HepG2 (cell line): ENCODE data around the gene LHPP. TPM values are rescaled to one million over a fixed set of nuclear protein-coding genes. Genes with fewer than 3 reads are reported as not detected.

Experiments
- ATAC-seq: fragments of 200-7000 bp; cut with Tn5 transposase; 3 replicates; pipeline ENCODE4 v1.9.1; 2020; ENCODE audit warnings: mild to moderate bottlenecking, moderate library complexity
- BruUV-seq: library from RNA; stranded (reverse); fragments of 400-500 nt; replicated peaks from 2 replicates; lab custom pipeline; 2021; lab: Mats Ljungman, UMichigan
- CTCF ChIA-PET: fragments of 300-600 bp; formaldehyde crosslinking; extraction: SDS; loops from one replicate; lab custom pipeline; 2021; ENCODE audit warnings: low total read pairs, inconsistent platforms, low intra/inter-chr PET ratio; lab: Yijun Ruan, JAX
- POLR2A ChIA-PET: fragments of 350-600 bp; sonication (Branson Sonifier 250); formaldehyde crosslinking; loops from one replicate; lab custom pipeline; 2020; ENCODE audit warnings: antibody characterized with exemption, inconsistent platforms; lab: Yijun Ruan, JAX
- DNase-seq: peaks from one replicate; pipeline ENCODE4 v3.0.0-alpha.2; 2015; ENCODE audit warnings: low spot score
- FAIRE-seq: peaks from 3 replicates; lab custom pipeline; 2011; peaks lifted over from hg19 to GRCh38; lab: Jason Lieb, UNC
- H2AFZ ChIP-seq: one replicate; pipeline ENCODE4 v1.6.1; 2011; ENCODE audit warnings: low read length, inconsistent platforms
- H3K27ac ChIP-seq: fragments of 300-600 bp; 3 replicates; pipeline ENCODE4 v1.8.0; 2011; ENCODE audit warnings: mixed run types, mild to moderate bottlenecking, mixed read lengths, low read length, inconsistent platforms; ENCODE audit not compliant: insufficient read depth; ENCODE audit errors: extremely low read length
- H3K27me3 ChIP-seq, 2 experiments: fragments of 200-600 bp in 1 of 2; 2 replicates in 1 of 2; 3 replicates in 1 of 2; pipeline versions ENCODE4 v1.6.0 to v1.8.0; 2011; ENCODE audit warnings: low read length in 2 of 2, mild to moderate bottlenecking in 2 of 2, moderate library complexity in 2 of 2, inconsistent platforms in 1 of 2; ENCODE audit not compliant: insufficient read depth in 2 of 2, control insufficient read depth in 1 of 2
- H3K36me3 ChIP-seq, 2 experiments: fragments of 200-600 bp in 1 of 2; replicated peaks in 1 of 2; 2 replicates in 1 of 2; 3 replicates in 1 of 2; pipeline versions ENCODE4 v1.5.1 to v1.8.0; 2011; ENCODE audit warnings: low read length in 2 of 2, inconsistent platforms in 1 of 2; ENCODE audit not compliant: insufficient read depth in 2 of 2, control insufficient read depth in 1 of 2
- H3K4me1 ChIP-seq: 2 replicates; pipeline ENCODE4 v1.5.1; 2012; ENCODE audit warnings: low read length, inconsistent platforms; ENCODE audit not compliant: insufficient read depth
- H3K4me2 ChIP-seq: 2 replicates; pipeline ENCODE4 v1.6.0; 2011; ENCODE audit warnings: low read depth, low read length, inconsistent platforms
- H3K4me3 ChIP-seq, 3 experiments: fragments of 200-600 bp in 1 of 3; sonication (generic), shearing (Covaris generic) in 1 of 3; replicated peaks in 1 of 3; 2 replicates each; pipeline ENCODE4 v1.5.1; 2011 to 2016; ENCODE audit warnings: low read length in 3 of 3, inconsistent platforms in 2 of 3, low read depth in 2 of 3, mild to moderate bottlenecking in 2 of 3, control low read depth in 1 of 3, mixed read lengths in 1 of 3; ENCODE audit not compliant: insufficient read depth in 1 of 3
- H3K79me2 ChIP-seq: one replicate; pipeline ENCODE4 v1.6.1; 2011; ENCODE audit warnings: low read length, inconsistent platforms; ENCODE audit not compliant: insufficient read depth
- H3K9ac ChIP-seq: 2 replicates; pipeline ENCODE4 v1.6.0; 2011; ENCODE audit warnings: mild to moderate bottlenecking, low read depth, low read length, inconsistent platforms; ENCODE audit not compliant: insufficient read depth
- H3K9me3 ChIP-seq: 2 replicates; pipeline ENCODE4 v1.5.1; 2012; ENCODE audit warnings: mild to moderate bottlenecking, low read length
- H4K20me1 ChIP-seq: 2 replicates; pipeline ENCODE4 v1.6.0; 2011; ENCODE audit warnings: inconsistent platforms, mild to moderate bottlenecking, low read length, moderate library complexity; ENCODE audit not compliant: insufficient read depth
- HNF4A ChIP-seq: sonication (generic); formaldehyde crosslinking; IDR thresholded peaks from 2 replicates; pipeline ENCODE4 v1.4.0; 2020; ENCODE audit warnings: missing genetic modification reagents
- MZF1 ChIP-seq: sonication (generic); formaldehyde crosslinking; IDR thresholded peaks from 2 replicates; pipeline ENCODE4 v1.8.1; 2023; ENCODE audit warnings: mild to moderate bottlenecking, missing genetic modification reagents, borderline replicate concordance
- PAX8 ChIP-seq: sonication (generic); formaldehyde crosslinking; IDR thresholded peaks from 2 replicates; pipeline ENCODE4 v1.8.0; 2022; ENCODE audit warnings: mild to moderate bottlenecking, missing genetic modification reagents, borderline replicate concordance
- RARA ChIP-seq: IDR thresholded peaks from 2 replicates; pipeline ENCODE4 v1.6.1; 2016; ENCODE audit warnings: missing genetic modification reagents, missing compliant biosample characterization
- SYNCRIP ChIP-seq: fragments of 200-400 bp; formaldehyde crosslinking; IDR thresholded peaks from 2 replicates; pipeline ENCODE4 v1.6.1; 2018; ENCODE audit warnings: mild to moderate bottlenecking, low read depth, low read length; ENCODE audit not compliant: insufficient read depth
- TRIM22 ChIP-seq: fragments of 450-650 bp; IDR thresholded peaks from 2 replicates; pipeline ENCODE4 v1.6.1; 2017
- WGBS: methylation state at CpG from one replicate; pipeline ENCODE4 v1.1.6; 2017; ENCODE audit warnings: low lambda C conversion rate; 5-methylcytosine and 5-hydroxymethylcytosine counted together
- in situ Hi-C: cut with HindIII; loops from 2 replicates; pipeline ENCODE4 v1.10.0; 2017; ENCODE audit warnings: low pct_unique_long_range_greater_than_20kb; ENCODE audit not compliant: extremely low pct_ligation_motif_present
- intact Hi-C: fragments of 100-400 bp; cut with micrococcal nuclease; formaldehyde crosslinking; loops from one replicate; pipeline ENCODE4 v1.10.0; 2022; ENCODE audit not compliant: unreplicated experiment
- polyA plus RNA-seq, 8 experiments: library from polyadenylated mRNA; depleted of rRNA in 3 of 8; stranded (reverse) in 7 of 8; unstranded in 1 of 8; fragments of >200 nt; fragmentation: Illumina TruSeq in 4 of 8; extraction: Trizol in 4 of 8; gene quantifications; 2 replicates each; pipeline versions ENCODE4 v1.2.1 to v1.2.3, GENCODE V29; 2011 to 2016; ENCODE audit warnings: low read depth in 4 of 8, missing spikeins in 1 of 8, mixed read lengths in 1 of 8; ENCODE audit not compliant: insufficient read depth in 1 of 8
- total RNA-seq, 5 experiments: library from RNA; depleted of rRNA; stranded (reverse); fragments of >200 nt; fragmentation: Illumina TruSeq; extraction: Trizol; gene quantifications; 2 replicates each; pipeline ENCODE4 v1.2.3, GENCODE V29; 2016; ENCODE audit warnings: low read depth in 1 of 5
- TF ChIP-seq, protein P1 (sequence below): sonication (generic); formaldehyde crosslinking; IDR thresholded peaks from 2 replicates; pipeline ENCODE4 v1.4.0; 2020; ENCODE audit warnings: missing genetic modification reagents
- TF ChIP-seq, protein P2 (sequence below): sonication (generic); formaldehyde crosslinking; IDR thresholded peaks from 2 replicates; pipeline ENCODE4 v1.4.0; 2020; ENCODE audit warnings: mild to moderate bottlenecking, missing genetic modification reagents, borderline replicate concordance

Gene LHPP
- total and polyA plus RNA-seq, 2 of the 13 experiments (the other 11 are each of a cell fraction or from before 2014, with no cell fraction given) = 5.2 to 13.1 TPM

GRCh38 chr10:124559372-124560132 is 97.9 kb downstream of the LHPP start:
- no peak for TF ChIP-seq TRIM22
- TF ChIP-seq, all 625 proteins: peak for 0
- no peak overlapping the region for H3K4me2 ChIP-seq
- FAIRE-seq (no peak), DNase-seq (no peak), ATAC-seq (no peak)
- H3K4me3 ChIP-seq = no peak overlapping the region
- no peaks in the 10 kb centered on the region for H4K20me1 ChIP-seq
- no peaks in the 10 kb centered on the region for H3K9me3 ChIP-seq
- intact Hi-C loops = no loop called here
- H3K9ac ChIP-seq = no peak overlapping the region
- H3K36me3 ChIP-seq = no peaks in the 10 kb centered on the region
- in situ Hi-C loops = no loop called here
- CTCF ChIA-PET = no interaction called here
- H3K4me1 ChIP-seq = peaks cover 9% of the 10 kb centered on the region
- POLR2A ChIA-PET = no interaction called here
- no peak overlapping the region for H3K27ac ChIP-seq
- no peaks in the 10 kb centered on the region for H3K79me2 ChIP-seq
- no peaks in the 10 kb centered on the region for H3K27me3 ChIP-seq
- BruUV-seq = no TSS peak
- H2AFZ ChIP-seq = no peak overlapping the region
- 80% methylated on average over 7 of the region's 11 CpGs for WGBS

GRCh38 chr10:124560377-124561105 is 98.9 kb downstream of the LHPP start:
- DNase-seq = no peak
- ChIA-PET CTCF (no interaction called here), POLR2A (no interaction called here)
- no peak for FAIRE-seq
- intact Hi-C loops = no loop called here
- ATAC-seq = no peak
- H3K79me2 ChIP-seq = no peaks in the 10 kb centered on the region
- no peak overlapping the region for H3K4me2 ChIP-seq
- H3K4me1 ChIP-seq = peaks cover 7% of the 10 kb centered on the region
- H3K9me3 ChIP-seq = no peaks in the 10 kb centered on the region
- H3K27me3 ChIP-seq = no peaks in the 10 kb centered on the region
- no peak overlapping the region for H3K27ac ChIP-seq
- no peaks in the 10 kb centered on the region for H4K20me1 ChIP-seq
- WGBS = 53% methylated on average over 9 of the region's 18 CpGs
- in situ Hi-C loops = no loop called here
- no peak overlapping the region for H3K4me3 ChIP-seq
- no TSS peak for BruUV-seq
- no peak overlapping the region for H2AFZ ChIP-seq
- no peak overlapping the region for H3K9ac ChIP-seq
- no peaks in the 10 kb centered on the region for H3K36me3 ChIP-seq
- TF ChIP-seq PAX8 (CRISPR knock-in tag) = no peak
- TF ChIP-seq, protein P1, sequence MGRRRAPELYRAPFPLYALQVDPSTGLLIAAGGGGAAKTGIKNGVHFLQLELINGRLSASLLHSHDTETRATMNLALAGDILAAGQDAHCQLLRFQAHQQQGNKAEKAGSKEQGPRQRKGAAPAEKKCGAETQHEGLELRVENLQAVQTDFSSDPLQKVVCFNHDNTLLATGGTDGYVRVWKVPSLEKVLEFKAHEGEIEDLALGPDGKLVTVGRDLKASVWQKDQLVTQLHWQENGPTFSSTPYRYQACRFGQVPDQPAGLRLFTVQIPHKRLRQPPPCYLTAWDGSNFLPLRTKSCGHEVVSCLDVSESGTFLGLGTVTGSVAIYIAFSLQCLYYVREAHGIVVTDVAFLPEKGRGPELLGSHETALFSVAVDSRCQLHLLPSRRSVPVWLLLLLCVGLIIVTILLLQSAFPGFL (CRISPR knock-in tag) = no peak
- no peak for TF ChIP-seq SYNCRIP
- TF ChIP-seq HNF4A (CRISPR knock-in tag) = no peak
- TF ChIP-seq, protein P2, sequence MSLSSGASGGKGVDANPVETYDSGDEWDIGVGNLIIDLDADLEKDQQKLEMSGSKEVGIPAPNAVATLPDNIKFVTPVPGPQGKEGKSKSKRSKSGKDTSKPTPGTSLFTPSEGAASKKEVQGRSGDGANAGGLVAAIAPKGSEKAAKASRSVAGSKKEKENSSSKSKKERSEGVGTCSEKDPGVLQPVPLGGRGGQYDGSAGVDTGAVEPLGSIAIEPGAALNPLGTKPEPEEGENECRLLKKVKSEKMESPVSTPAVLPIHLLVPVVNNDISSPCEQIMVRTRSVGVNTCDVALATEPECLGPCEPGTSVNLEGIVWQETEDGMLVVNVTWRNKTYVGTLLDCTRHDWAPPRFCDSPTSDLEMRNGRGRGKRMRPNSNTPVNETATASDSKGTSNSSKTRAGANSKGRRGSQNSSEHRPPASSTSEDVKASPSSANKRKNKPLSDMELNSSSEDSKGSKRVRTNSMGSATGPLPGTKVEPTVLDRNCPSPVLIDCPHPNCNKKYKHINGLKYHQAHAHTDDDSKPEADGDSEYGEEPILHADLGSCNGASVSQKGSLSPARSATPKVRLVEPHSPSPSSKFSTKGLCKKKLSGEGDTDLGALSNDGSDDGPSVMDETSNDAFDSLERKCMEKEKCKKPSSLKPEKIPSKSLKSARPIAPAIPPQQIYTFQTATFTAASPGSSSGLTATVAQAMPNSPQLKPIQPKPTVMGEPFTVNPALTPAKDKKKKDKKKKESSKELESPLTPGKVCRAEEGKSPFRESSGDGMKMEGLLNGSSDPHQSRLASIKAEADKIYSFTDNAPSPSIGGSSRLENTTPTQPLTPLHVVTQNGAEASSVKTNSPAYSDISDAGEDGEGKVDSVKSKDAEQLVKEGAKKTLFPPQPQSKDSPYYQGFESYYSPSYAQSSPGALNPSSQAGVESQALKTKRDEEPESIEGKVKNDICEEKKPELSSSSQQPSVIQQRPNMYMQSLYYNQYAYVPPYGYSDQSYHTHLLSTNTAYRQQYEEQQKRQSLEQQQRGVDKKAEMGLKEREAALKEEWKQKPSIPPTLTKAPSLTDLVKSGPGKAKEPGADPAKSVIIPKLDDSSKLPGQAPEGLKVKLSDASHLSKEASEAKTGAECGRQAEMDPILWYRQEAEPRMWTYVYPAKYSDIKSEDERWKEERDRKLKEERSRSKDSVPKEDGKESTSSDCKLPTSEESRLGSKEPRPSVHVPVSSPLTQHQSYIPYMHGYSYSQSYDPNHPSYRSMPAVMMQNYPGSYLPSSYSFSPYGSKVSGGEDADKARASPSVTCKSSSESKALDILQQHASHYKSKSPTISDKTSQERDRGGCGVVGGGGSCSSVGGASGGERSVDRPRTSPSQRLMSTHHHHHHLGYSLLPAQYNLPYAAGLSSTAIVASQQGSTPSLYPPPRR (CRISPR knock-in tag) = no peak
- no peak for TF ChIP-seq RARA
- no peak for TF ChIP-seq MZF1 (CRISPR knock-in tag)
